Nucleus accumbens (tissue), 56 donors: Measurements from ENCODE around the gene BEND7.

ENCODE experiments used
- DNase-seq, 56 donors: peaks; one replicate each; lab custom pipeline; 2025; lab: John Stamatoyannopoulos, UW

The BEND7 gene

DNA sequence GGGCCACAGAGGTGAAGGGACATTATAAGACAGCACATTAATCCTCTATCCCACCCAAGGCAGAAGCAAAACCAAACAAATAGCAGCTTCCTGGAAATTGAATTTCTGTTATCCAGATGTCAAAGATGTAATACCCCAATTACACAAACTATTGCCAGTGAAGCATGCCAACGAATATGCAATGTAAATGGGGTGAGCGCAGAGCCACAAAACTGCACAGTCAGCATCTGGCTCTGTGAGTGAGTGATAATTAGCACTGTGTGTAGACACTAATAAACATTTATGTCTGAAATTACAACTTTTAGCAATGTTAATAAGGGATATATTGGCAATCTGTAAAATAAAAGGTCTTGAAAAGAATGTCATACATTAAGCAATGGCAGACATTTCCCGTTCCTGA is 3.2 kb downstream of the BEND7 start:
- no peak for DNase-seq

DNA sequence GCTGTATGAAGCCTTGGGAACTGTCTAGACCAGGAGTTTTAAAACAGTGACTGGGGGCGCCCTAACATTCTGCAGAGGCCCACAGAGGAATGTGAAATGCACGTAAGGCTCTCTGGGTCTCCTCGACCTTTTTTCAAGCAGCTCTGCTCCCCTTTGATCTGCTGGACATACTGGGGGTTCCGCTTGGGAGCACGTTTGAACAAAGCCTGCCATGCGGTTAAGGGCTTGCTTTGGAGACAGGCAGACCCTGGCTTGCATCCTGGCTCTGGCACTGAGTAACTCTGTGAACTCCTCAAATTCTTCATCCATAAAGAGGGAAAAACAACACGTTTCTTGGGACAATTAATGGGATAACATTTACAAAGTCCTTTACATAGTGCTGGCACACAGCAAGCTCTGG is 7.8 kb downstream of the BEND7 start:
- DNase-seq = no peak

- DNase-seq = no peak
Measured at GRCh38 chr10:13520194-13520593, 8.6 kb downstream of the BEND7 start.

- DNase-seq = peak in 1 of 56 donors; percentile 2
Measured at GRCh38 chr10:13518076-13518692, 10.6 kb downstream of the BEND7 start.

DNA sequence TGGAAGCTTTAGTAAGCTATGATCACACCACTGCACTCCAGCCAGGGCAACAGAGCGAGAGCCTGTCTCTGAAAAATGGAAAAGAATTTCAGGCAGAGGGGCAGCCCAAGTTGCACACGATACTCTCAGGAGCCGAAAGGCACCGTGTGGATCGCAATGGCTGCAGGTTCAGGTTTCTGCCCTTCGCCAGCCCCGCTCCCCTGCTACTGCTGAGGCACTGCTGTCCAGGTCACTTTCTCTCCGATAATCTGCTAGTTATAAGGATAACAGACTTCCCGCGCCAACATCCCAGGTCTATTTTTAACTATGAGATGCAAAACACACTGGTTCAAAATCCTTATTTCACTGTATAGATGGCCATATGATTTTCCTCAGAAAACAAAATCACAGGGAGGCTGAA is 11.1 kb downstream of the BEND7 start:
- DNase-seq = no peak

- no peak for DNase-seq
Measured at GRCh38 chr10:13516176-13516575, 12.6 kb downstream of the BEND7 start.

DNA sequence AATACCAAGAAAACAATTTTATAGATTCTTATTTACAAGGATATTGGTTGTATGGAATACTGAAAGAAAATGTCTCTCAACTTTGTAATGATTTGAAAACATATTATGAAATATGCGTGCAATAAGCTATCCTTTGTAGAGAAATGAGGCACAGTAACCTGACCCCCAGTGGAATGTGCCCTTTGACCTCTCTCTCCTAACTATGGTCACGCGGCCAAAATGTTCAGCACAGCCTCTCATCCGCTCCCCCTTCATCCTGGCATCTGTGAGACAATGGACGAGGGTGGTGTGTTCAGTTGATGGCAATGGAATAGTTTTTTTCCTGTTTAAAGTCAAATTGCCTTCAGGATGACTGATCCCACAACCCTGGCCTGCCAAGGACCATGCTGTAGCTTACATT is 13.3 kb downstream of the BEND7 start:
- DNase-seq = no peak

DNA sequence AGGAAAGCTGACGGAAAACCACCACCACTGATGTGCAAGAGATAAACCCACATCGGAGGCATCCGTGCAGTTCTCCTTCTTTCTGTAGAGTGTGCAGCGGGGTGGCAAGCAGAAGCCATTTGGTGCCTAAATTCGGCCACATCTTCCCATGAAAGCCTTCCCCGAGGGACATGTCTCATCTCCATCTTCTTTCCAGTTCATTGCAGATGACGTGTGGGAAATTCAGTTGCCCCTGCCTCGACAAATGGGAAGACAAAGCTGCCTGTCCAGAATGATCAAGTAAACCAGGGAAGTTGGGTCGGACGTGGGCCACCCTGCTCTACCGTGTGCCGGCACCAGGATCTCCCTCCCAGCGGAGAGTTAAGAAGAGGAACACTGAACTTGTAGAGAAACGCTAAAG is 14.5 kb downstream of the BEND7 start:
- DNase-seq = no peak

GRCh38 chr10:13512564-13512963 is 16.2 kb downstream of the BEND7 start:
- DNase-seq = no peak

- DNase-seq = no peak
Measured at GRCh38 chr10:13511409-13511808, 17.4 kb downstream of the BEND7 start.

- DNase-seq = no peak
Measured at GRCh38 chr10:13505052-13505680, 23.6 kb downstream of the BEND7 start.

DNA sequence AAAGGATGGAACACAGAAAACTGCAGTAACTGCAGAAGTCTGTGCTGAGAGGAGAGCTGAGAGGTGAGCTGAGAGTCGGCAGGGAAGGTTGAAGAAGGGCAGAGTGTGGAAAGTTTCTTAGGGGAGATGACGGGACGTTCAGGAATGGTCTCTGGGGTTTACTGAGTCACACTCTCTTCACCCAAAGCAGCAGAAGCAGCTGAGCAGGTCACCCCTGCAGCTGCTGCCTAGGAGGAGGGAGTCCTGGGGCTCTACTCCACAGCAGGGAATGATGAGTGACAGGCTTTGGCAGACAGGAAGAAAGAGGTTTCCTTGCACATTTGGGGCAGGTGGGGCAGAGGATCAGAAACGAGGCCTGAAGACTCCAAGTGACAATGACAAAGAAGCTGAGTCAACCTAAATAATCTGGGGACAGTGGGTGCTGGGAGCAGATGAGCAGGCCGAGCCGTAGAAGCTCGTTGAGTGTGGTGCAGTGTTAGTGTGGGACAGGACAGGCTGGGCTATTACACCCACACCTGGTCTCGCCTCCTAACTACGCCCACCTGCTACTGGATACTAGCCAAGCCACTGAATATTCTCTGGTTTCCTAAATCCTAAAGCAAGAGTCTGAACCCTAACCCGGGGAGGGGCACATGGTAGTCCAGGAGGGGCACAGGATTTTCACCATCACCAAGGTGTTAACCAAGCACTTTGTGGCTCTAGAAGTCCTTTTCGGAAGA is 24.9 kb downstream of the BEND7 start:
- no peak for DNase-seq

DNA sequence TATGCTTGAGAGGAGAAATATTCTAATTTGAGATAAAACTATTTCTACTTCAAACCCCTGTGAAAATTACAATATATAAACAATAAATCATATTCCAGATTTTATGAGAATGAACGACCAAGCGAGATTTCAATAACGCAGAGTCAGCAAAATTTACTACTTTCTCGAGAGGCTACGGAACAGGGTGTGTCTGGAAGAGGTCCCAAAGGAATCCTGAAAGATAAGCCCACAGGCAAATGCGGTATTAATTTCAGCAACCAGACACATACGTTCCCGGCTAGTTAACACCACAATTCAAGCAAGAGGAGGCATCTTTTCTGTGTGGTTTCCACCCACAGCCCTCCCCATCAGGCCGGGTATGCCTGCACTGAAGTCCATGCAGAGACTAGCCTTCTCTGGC is 26.4 kb downstream of the BEND7 start:
- DNase-seq = no peak

DNA sequence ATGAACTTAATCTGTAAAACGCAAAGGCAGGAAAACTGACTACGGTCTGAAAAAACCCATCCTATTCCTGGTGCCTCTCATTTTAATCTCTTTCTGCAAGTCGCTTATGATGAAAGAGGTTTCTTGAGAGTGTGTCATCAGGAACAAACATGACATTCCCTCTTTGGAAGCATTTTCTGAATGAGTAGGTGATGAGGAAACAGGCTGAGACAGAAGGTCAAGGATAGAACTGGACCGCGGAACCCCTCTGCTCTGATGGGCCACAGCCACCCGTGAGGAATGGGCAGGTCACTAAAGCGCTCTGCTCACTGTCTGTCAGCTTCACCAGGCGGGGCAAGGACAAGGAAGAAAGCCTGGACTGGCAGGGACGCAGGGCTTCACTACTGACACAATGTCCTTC is 28.6 kb downstream of the BEND7 start:
- DNase-seq = no peak

DNA sequence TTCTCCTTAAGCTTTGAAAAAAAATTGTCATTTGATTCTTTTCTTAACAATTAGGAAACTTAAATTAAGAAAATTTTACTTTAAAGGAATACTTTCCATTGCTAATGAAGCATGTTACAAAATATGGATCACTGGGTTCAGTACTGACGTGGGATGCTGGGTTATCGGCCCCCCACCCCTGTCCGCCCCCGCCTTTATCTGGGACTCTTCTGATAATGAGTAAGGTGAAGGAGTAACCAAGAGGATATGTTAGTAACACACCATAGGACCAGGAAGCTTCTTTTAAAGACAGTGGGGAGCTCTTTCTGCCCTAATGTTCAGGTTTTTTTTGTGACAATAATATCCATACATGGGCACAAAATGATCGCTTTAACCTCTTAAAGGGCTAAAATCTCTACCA is 29.7 kb downstream of the BEND7 start:
- no peak for DNase-seq

GRCh38 chr10:13496931-13497330 is 31.9 kb downstream of the BEND7 start:
- DNase-seq = no peak

DNA sequence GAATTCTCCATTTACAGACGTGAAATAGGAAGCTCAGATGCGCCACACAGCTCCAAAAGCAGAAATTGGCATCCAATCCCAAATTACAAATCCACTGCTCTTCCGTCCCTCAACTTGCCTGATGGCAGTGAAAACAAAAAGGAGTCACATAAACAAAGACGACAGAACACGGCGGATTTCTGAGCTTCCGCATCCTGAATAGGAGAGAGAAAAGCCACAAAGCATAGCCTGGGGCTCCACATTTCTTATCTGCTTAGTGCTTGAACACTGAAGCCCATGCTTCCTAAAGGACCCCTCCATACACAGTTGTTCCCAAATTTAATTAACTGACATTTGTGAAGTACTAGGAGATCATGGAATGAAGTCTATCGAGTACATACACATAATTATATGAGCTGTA is 32.6 kb downstream of the BEND7 start:
- no peak for DNase-seq

DNA sequence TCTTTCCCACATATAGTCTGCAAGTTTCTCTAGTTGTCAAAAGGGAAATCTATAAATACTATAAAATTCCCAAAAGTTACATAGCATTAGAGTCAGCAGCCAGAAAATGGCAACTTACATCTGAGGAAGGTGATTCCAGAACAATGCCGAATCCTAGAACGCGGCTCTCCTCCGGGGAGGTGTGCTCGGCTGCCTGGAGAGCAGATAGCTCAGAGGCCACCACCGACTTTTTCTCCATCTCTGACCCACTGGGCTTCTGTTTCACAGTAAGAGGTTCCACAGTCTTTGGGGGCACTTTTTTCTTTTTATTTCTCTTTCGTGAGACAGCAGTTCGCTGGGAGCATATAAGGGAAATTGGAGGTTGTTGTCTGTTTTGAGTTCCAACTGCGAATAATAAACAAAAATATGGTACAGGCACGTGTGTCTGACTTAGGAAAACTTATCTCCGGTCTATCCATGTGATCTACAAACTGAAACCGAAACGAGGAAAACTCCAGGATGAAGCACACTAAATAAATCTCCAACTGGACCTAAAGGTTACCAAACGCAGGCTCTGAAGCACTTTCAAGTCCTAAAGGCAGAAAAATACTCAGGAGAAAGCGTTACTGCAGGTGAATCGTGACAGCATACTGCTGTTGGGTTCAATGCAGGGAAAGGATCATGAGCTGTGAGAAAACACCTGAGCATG is 36.2 kb downstream of the BEND7 start:
- DNase-seq = no peak

DNA sequence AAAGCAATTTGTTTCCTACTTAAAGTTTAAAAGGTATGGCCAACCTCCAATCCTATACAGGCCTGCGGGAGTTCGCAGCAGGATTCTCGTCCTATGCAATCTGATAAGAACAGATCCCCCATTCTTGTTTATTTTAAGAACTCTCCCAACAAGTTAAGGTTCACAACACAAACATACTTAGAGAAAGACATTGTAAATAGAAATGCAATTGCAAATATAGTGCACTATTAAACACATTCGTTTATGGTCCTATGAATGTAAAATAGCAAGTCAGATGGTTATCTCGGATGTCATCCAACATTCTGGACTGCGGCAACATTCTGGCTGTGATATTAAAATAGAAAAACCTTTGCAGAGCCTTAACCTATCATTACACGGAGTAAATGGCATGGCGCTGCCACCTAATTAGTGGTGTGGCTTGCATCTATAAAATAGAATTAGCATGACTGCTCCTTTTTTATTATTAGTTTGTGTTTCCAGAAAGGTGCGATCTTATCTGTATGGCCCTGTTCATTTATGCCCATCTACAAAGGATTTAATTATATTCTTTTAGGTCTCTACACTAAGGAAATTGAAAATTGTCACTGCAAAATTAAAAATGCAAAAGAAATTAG is 37.0 kb downstream of the BEND7 start:
- DNase-seq = no peak

GRCh38 chr10:13490503-13490902 is 38.3 kb downstream of the BEND7 start:
- DNase-seq = no peak

GRCh38 chr10:13489035-13489599 is 39.7 kb downstream of the BEND7 start:
- DNase-seq = no peak
